HG02798 (cell line): ENCODE measurements around the gene FKBP15.
"Not testable (repeated sequence)": the region's sequence is repeated elsewhere in the genome, so short reads cannot be mapped to it uniquely, and the experiment has no call there.

Experiments
- ATAC-seq: cut with Tn5 transposase; IDR thresholded peaks from one replicate; pipeline ENCODE4 v1.9.1; 2021; ENCODE audit warnings: mild to moderate bottlenecking; ENCODE audit not compliant: unreplicated experiment, poor library complexity

FKBP15 gene

GRCh38 chr9:113151696-113152630, 69.1 kb downstream of the FKBP15 start:
- ATAC-seq, result no peak

GRCh38 chr9:113150670-113151611, 70.1 kb downstream of the FKBP15 start, which contains the start of gene SLC31A2:
SLC31A2 (plus strand) TSS chr9:113151007; CDS start chr9:113151075, 68 bp downstream.
- peak; percentile 98 for ATAC-seq

- ATAC-seq, result not testable (repeated sequence)
These were observed 71.5 kb downstream of the FKBP15 start for GRCh38 chr9:113149561-113149960.

GRCh38 chr9:113148781-113149510, 72.1 kb downstream of the FKBP15 start:
- ATAC-seq, result no peak

- ATAC-seq, result no peak
These were observed 72.7 kb downstream of the FKBP15 start for GRCh38 chr9:113148372-113148705.

- no peak for ATAC-seq
These were observed 77.4 kb downstream of the FKBP15 start for GRCh38 chr9:113143432-113144227.

- not testable (repeated sequence) for ATAC-seq
These were observed 80.2 kb downstream of the FKBP15 start for GRCh38 chr9:113140896-113141295.

- no peak for ATAC-seq
These were observed 81.1 kb downstream of the FKBP15 start for GRCh38 chr9:113139953-113140352.

- no peak for ATAC-seq
These were observed 81.8 kb downstream of the FKBP15 start for GRCh38 chr9:113139225-113139829.

GRCh38 chr9:113138760-113139159, 82.3 kb downstream of the FKBP15 start:
- ATAC-seq, result no peak

GRCh38 chr9:113137196-113138168, 83.6 kb downstream of the FKBP15 start:
- ATAC-seq, result no peak

- ATAC-seq, result no peak
These were observed 89.4 kb downstream of the FKBP15 start for GRCh38 chr9:113131689-113132151.

- no peak for ATAC-seq
These were observed 91.2 kb downstream of the FKBP15 start for GRCh38 chr9:113129884-113130283.

GRCh38 chr9:113129466-113129865, 91.6 kb downstream of the FKBP15 start:
- ATAC-seq, result no peak

- no peak for ATAC-seq
These were observed 95.6 kb downstream of the FKBP15 start for GRCh38 chr9:113125386-113126035.

GRCh38 chr9:113118829-113119228, 102.2 kb downstream of the FKBP15 start:
- not testable (repeated sequence) for ATAC-seq
